Activated CD8-positive, alpha-beta T cell treated with anti-CD3 and anti-CD28 coated beads, Interleukin-2, amount 10 ng/mL, durations not matched to agents 7 days and 5 days (primary cell): ENCODE data around the gene HLA-DPA1. TPM values are rescaled to one million over a fixed set of nuclear protein-coding genes. Genes with fewer than 3 reads are reported as not detected.

ENCODE experiments used
- ATAC-seq: fragments of 150-1000 bp; cut with Tn5 transposase; one replicate; pipeline ENCODE4 v1.10.0; 2021; ENCODE audit warnings: moderate library complexity
- CTCF ChIA-PET: fragments of 350-600 bp; sonication (Branson Sonifier 250); formaldehyde crosslinking; loops from one replicate; lab custom pipeline; 2021; ENCODE audit warnings: antibody characterized with exemption; lab: Charles Lee
- POLR2A ChIA-PET: fragments of 350-600 bp; sonication (Branson Sonifier 250); formaldehyde crosslinking; loops from one replicate; lab custom pipeline; 2021; ENCODE audit warnings: antibody characterized with exemption; lab: Charles Lee
- DNase-seq: peaks from one replicate; pipeline ENCODE4 v3.0.0-alpha.2; 2020
- H3K27ac Mint-ChIP-seq: one replicate; pipeline ENCODE4 v1.8.0; 2021; ENCODE audit warnings: mild to moderate bottlenecking, mixed read lengths
- H3K27me3 Mint-ChIP-seq: one replicate; pipeline ENCODE4 v1.8.0; 2021; ENCODE audit warnings: low read depth, mixed read lengths
- H3K36me3 Mint-ChIP-seq: one replicate; pipeline ENCODE4 v1.8.0; 2021; ENCODE audit warnings: low read depth, mixed read lengths
- H3K4me1 Mint-ChIP-seq: one replicate; pipeline ENCODE4 v1.8.0; 2021; ENCODE audit warnings: low read depth, mixed read lengths
- H3K4me3 Mint-ChIP-seq: one replicate; pipeline ENCODE4 v1.8.0; 2021; ENCODE audit warnings: mild to moderate bottlenecking, mixed read lengths
- H3K9me3 Mint-ChIP-seq: one replicate; pipeline ENCODE4 v1.8.0; 2022; ENCODE audit warnings: mixed read lengths; ENCODE audit not compliant: insufficient read depth
- total RNA-seq, 2 experiments: library from RNA; stranded (reverse); gene quantifications; one replicate each; pipeline ENCODE4 v1.2.3, GENCODE V29; 2021

Gene HLA-DPA1
- total RNA-seq, 2 experiments from 2014 or later = 39.1 to 40.0 TPM

GRCh38 chr6:33061987-33062386, 11.5 kb downstream of the HLA-DPA1 start:
- ChIA-PET CTCF (interaction anchor here (0.8 to 1.2 kb wide), 3 partner anchors 12 to 77 kb away, joined by 3 to 5 read pairs (median 3); no protein-coding TSS in a partner anchor), POLR2A (interaction anchor here (0.7 kb wide), 1 partner anchor 14 kb away, joined by 3 read pairs; the partner anchor contains the start of gene HLA-DPB1)
- ATAC-seq (peak; percentile 49), DNase-seq (no peak)
- H3K4me1 Mint-ChIP-seq = peaks cover 2% of the 10 kb centered on the region
- peaks cover 19% of the 10 kb centered on the region for H3K27me3 Mint-ChIP-seq
- H3K27ac Mint-ChIP-seq = no peak overlapping the region
- no peaks in the 10 kb centered on the region for H3K9me3 Mint-ChIP-seq
- peaks cover 6% of the 10 kb centered on the region for H3K36me3 Mint-ChIP-seq
- H3K4me3 Mint-ChIP-seq = no peak overlapping the region

- Mint-ChIP-seq H3K27me3 (peaks cover 24% of the 10 kb centered on the region), H3K4me1 (peaks cover 2% of the 10 kb centered on the region), H3K36me3 (no peaks in the 10 kb centered on the region), H3K4me3 (no peak overlapping the region), H3K9me3 (no peaks in the 10 kb centered on the region), H3K27ac (no peak overlapping the region)
- ChIA-PET POLR2A (no interaction called here), CTCF (interaction anchor here (0.6 to 0.7 kb wide), 2 partner anchors 17 to 73 kb away, joined by 3 read pairs; no protein-coding TSS in a partner anchor)
- DNase-seq (no peak), ATAC-seq (no peak)
Observed at GRCh38 chr6:33057222-33058150, 16.0 kb downstream of the HLA-DPA1 start.

GRCh38 chr6:33053230-33053629, 20.2 kb downstream of the HLA-DPA1 start:
- H3K27me3 Mint-ChIP-seq = peaks cover 33% of the 10 kb centered on the region
- no peak for DNase-seq
- no peak overlapping the region for H3K4me3 Mint-ChIP-seq
- H3K4me1 Mint-ChIP-seq = no peaks in the 10 kb centered on the region
- ChIA-PET CTCF (interaction anchor here (1.2 kb wide), 1 partner anchor 640 kb away, joined by 3 read pairs; no protein-coding TSS in a partner anchor), POLR2A (no interaction called here)
- no peaks in the 10 kb centered on the region for H3K9me3 Mint-ChIP-seq
- no peak overlapping the region for H3K27ac Mint-ChIP-seq
- H3K36me3 Mint-ChIP-seq = no peaks in the 10 kb centered on the region
- no peak for ATAC-seq

- H3K27me3 Mint-ChIP-seq = peaks cover 34% of the 10 kb centered on the region
- POLR2A ChIA-PET = no interaction called here
- DNase-seq (no peak), ATAC-seq (no peak)
- no peaks in the 10 kb centered on the region for H3K4me1 Mint-ChIP-seq
- no peaks in the 10 kb centered on the region for H3K9me3 Mint-ChIP-seq
- CTCF ChIA-PET = interaction anchor here (0.7 to 1.5 kb wide), 3 partner anchors 21 to 99 kb away, joined by 3 to 4 read pairs (median 3); partner anchors contain the start of gene HLA-DMA
- H3K36me3 Mint-ChIP-seq = no peaks in the 10 kb centered on the region
- no peak overlapping the region for H3K4me3 Mint-ChIP-seq
- no peak overlapping the region for H3K27ac Mint-ChIP-seq
Observed at GRCh38 chr6:33052627-33053026, 20.8 kb downstream of the HLA-DPA1 start.

- no peak for DNase-seq
- Mint-ChIP-seq H3K36me3 (no peaks in the 10 kb centered on the region), H3K4me3 (no peak overlapping the region), H3K27ac (no peak overlapping the region), H3K4me1 (no peaks in the 10 kb centered on the region), H3K27me3 (peaks cover 34% of the 10 kb centered on the region), H3K9me3 (no peaks in the 10 kb centered on the region)
- POLR2A ChIA-PET = no interaction called here
- CTCF ChIA-PET = interaction anchor here (0.7 to 4.2 kb wide), 13 partner anchors 12 to 111 kb away, joined by 3 to 24 read pairs (median 4); partner anchors contain the start of gene HLA-DPB1
- no peak for ATAC-seq
Observed at GRCh38 chr6:33050014-33050810, 23.2 kb downstream of the HLA-DPA1 start.

GRCh38 chr6:33049323-33050013, 24.0 kb downstream of the HLA-DPA1 start:
- H3K27ac Mint-ChIP-seq = no peak overlapping the region
- POLR2A ChIA-PET = no interaction called here
- no peak overlapping the region for H3K4me3 Mint-ChIP-seq
- DNase-seq = no peak
- ATAC-seq = no peak
- H3K27me3 Mint-ChIP-seq = peaks cover 39% of the 10 kb centered on the region
- H3K9me3 Mint-ChIP-seq = no peaks in the 10 kb centered on the region
- CTCF ChIA-PET = interaction anchor here (1.0 to 4.2 kb wide), 11 partner anchors 12 to 111 kb away, joined by 3 to 24 read pairs (median 4); partner anchors contain the start of gene HLA-DPB1
- H3K36me3 Mint-ChIP-seq = no peaks in the 10 kb centered on the region
- no peaks in the 10 kb centered on the region for H3K4me1 Mint-ChIP-seq

GRCh38 chr6:33040157-33040556, 33.3 kb downstream of the HLA-DPA1 start:
- DNase-seq (no peak), ATAC-seq (no peak)
- Mint-ChIP-seq H3K4me1 (no peaks in the 10 kb centered on the region), H3K27me3 (peaks cover 49% of the 10 kb centered on the region), H3K9me3 (peaks cover 9% of the 10 kb centered on the region), H3K27ac (no peak overlapping the region), H3K4me3 (no peak overlapping the region), H3K36me3 (no peaks in the 10 kb centered on the region)
- ChIA-PET CTCF (interaction anchor here (0.9 kb wide), 1 partner anchor 17 kb away, joined by 3 read pairs; no protein-coding TSS in a partner anchor), POLR2A (no interaction called here)

GRCh38 chr6:33036535-33036934, 36.9 kb downstream of the HLA-DPA1 start:
- DNase-seq (no peak), ATAC-seq (no peak)
- Mint-ChIP-seq H3K27me3 (peaks cover 44% of the 10 kb centered on the region), H3K36me3 (no peaks in the 10 kb centered on the region), H3K4me1 (no peaks in the 10 kb centered on the region), H3K9me3 (peaks cover 17% of the 10 kb centered on the region), H3K4me3 (no peak overlapping the region), H3K27ac (no peak overlapping the region)
- ChIA-PET POLR2A (interaction anchor here (0.8 kb wide), 1 partner anchor 16 kb away, joined by 3 read pairs; no protein-coding TSS in a partner anchor), CTCF (interaction anchor here (1.0 to 1.8 kb wide), 2 partner anchors 51 to 103 kb away, joined by 3 to 4 read pairs; no protein-coding TSS in a partner anchor)

GRCh38 chr6:33034554-33034953, 38.9 kb downstream of the HLA-DPA1 start:
- ChIA-PET POLR2A (no interaction called here), CTCF (no interaction called here)
- ATAC-seq = no peak
- DNase-seq = no peak
- Mint-ChIP-seq H3K27me3 (peaks cover 43% of the 10 kb centered on the region), H3K9me3 (peaks cover 17% of the 10 kb centered on the region), H3K4me1 (no peaks in the 10 kb centered on the region), H3K4me3 (no peak overlapping the region), H3K27ac (no peak overlapping the region), H3K36me3 (no peaks in the 10 kb centered on the region)

- Mint-ChIP-seq H3K4me1 (peaks cover 17% of the 10 kb centered on the region), H3K27me3 (peaks cover 28% of the 10 kb centered on the region), H3K36me3 (no peaks in the 10 kb centered on the region), H3K27ac (no peak overlapping the region), H3K4me3 (no peak overlapping the region), H3K9me3 (peaks cover 8% of the 10 kb centered on the region)
- ATAC-seq (no peak), DNase-seq (no peak)
- ChIA-PET POLR2A (no interaction called here), CTCF (interaction anchor here (1.6 to 1.7 kb wide), 2 partner anchors 12 to 16 kb away, joined by 6 to 8 read pairs; no protein-coding TSS in a partner anchor)
Observed at GRCh38 chr6:33030245-33030644, 43.2 kb downstream of the HLA-DPA1 start.
